Activated CD4-positive, alpha-beta T cell treated with anti-CD3 and anti-CD28 coated beads for 48 hours (primary cell): ENCODE data around the gene CARD10.
A peak's percentile ranks its signal among the peaks of the same experiment; 100 is the strongest.

Experiments
- DNase-seq: peaks from one replicate; pipeline ENCODE4 v3.0.0-alpha.2; 2020

The CARD10 gene

DNA sequence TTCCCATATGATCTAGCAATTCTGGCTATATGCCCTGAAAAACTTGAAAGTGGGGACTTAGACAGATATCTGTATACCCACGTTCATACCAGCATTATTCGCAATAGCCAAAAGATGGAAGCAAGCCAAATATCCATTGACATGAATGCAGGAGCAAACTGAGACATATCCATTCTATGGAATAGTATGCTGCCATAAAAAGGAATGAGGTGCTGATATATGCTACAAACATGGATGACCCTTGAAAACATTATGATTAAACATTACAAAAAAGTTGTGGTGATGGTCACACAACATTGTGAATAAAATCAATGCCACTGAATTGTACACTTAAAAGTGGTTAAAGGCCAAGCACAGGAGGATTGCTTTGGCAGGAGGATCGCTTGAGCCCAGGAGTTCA is 58.5 kb downstream of the CARD10 start:
- DNase-seq: no peak

DNA sequence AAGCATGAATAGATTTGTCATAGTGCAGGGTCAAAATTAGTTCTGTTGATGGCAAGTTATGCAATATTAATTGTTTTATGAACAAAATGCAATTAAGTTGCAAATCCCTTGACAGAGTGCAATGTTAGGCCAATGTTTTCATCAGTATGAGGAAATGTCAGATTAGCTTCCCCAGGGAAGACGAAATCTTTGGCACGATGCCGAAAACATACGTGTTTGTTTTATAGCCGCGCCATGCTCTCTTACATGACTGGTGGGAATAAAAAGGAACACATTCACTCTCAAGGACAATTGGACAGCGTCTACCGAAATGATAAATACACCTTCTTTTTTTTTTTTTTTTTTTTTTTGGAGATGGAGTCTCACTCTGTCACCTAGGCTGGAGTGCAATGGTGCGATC is 60.0 kb downstream of the CARD10 start:
- no peak for DNase-seq

DNA sequence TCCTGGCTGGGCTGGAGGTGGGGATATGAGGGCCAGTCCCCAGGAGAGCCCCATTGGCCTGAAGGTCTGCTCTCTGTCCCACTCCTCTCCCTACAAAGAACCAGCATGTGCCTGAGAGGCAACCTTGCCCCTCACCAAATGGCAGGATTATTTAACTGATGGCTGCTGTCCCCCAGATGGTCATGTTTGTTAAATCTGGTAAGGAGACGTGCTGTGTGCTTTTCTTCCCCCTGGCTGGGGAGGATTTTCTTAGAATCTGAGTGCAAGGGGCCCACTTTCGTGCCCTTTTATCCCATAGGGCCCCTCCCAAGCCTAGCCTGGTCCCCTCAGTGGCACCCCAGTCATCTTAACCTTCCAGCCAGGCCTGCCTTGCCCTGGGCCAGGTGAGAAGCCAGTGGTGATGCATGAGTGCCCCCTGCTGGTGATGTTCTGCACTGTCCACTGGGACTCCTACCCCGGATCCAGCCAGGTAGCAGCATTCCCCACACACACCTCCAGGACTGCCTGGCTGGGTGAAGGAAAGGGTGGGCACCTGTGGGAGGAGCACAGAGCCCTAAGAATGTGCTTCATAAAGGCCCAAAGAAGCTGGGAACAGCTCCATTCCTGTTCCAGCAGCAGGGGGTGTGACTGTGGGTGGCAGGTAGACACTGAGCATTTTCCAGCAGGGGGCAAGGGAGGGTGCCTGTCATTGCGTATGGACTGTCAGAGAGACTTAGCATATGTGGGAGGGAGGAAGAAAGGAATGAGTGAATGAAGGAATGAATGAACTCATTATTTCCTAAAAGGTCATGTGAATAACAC is 61.9 kb downstream of the CARD10 start:
- peak; percentile 92 for DNase-seq

DNA sequence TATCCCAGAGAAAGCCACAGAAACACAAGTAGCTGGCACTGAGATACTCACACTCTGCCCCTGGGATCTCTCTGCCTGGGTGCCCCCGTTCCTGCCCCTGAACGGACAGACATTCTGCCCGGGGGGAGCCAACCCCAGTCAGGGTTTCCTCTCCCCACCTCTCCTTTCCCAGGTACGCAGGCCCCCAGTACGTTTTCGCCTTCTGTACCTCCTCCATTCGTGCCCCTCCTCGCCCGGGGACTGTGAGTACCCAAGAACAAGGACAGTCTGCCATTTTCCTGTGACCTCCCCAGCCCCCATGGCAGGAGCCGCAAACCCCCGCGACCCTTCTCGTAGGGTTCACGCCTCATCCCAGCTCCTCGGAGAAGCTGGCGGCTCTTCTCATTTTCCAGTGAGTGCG is 62.9 kb downstream of the CARD10 start:
- no peak for DNase-seq

DNA sequence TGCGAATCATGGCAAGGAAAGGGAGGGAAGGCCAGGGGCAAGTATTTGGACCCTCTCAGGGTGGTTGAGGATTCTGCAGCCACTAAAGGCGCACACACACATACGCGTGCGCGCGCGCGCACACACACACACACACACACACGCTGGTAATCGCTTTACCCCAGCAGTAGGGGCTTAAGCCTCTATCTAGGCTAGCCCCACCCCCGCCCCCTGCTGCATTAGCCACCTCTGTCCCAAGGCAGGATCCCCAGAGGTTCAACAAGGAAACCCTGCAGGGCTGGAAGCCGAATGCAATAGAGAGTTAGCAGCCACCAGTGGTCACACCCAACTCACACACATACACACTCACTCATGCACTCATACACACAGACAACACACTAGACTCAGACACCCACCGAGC is 63.3 kb downstream of the CARD10 start:
- DNase-seq: no peak

DNA sequence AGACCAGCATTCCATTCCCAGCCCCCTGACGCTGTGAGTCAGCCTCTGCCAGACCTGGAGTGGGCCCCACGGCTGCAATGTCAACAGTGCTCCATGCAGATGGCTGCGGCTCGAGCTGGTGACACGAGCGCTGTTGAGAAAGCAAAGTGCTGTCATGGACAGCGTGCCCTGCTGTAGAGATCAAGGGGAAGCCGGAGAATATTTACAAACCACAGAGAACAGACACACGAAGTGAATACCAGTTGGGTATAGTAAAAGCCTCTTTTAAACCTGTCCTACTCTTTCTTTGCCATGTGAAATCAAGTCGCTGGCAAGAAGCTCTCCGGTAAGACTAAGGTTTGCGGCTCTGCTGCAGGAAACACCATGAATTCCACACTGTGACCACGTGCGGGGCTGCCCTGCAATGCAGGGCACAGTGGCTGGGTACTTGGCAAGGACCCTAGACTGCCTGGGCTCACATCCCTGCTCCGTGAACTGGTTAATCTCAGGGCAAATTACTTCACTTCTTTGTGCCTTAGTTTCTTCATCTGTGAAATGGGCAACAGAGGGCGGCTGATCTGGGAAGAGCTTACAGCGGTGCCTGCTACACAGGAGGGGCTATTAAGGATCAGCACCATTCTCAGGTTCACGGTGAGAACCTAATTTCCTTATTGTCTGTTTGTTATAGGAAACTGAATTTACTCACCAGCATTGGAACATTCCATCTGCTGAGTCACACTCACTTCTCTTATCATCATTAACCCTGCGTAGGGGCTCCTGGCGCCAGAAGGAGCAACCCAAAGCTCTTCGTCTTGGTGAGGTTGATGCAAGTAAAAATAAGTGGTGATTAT is 64.1 kb downstream of the CARD10 start:
- no peak for DNase-seq

DNA sequence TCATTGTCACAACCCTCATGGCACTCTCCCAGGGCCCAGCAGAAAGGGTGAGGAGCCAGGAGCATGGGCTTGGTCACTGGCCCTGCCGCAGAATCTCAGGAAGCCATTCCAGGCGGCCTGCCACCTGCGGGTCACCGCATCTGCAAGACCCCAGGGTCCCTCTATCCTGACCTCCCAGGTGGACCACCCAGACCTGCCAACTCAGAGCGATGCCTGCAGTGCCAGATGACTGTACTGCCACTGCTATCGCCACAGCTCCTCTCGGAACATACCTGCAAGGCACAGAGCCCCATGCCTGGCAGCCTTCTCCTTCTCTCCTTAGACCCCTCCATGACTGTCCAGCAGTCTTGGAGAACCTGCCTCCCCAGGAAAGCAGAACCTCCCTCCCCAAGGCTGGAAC is 65.5 kb downstream of the CARD10 start:
- no peak for DNase-seq

DNA sequence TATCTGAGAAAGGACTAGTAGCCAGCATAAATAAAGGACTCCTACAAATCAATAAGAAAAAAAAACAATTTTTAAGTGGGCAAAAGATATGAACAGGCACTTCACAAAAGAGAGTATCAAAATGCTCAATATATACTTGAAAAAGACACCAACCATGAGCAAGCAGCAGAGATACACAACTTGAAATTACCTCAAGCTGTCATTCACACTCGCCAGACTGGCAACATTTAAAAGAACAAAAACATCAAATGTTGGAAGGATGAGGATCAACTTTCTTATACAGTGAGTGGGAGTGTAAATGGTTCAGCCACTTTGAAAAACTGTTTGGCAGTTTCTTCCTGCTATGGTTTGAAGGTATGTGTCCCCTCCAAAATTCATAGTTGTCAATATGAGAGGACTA is 68.0 kb downstream of the CARD10 start:
- no peak for DNase-seq

DNA sequence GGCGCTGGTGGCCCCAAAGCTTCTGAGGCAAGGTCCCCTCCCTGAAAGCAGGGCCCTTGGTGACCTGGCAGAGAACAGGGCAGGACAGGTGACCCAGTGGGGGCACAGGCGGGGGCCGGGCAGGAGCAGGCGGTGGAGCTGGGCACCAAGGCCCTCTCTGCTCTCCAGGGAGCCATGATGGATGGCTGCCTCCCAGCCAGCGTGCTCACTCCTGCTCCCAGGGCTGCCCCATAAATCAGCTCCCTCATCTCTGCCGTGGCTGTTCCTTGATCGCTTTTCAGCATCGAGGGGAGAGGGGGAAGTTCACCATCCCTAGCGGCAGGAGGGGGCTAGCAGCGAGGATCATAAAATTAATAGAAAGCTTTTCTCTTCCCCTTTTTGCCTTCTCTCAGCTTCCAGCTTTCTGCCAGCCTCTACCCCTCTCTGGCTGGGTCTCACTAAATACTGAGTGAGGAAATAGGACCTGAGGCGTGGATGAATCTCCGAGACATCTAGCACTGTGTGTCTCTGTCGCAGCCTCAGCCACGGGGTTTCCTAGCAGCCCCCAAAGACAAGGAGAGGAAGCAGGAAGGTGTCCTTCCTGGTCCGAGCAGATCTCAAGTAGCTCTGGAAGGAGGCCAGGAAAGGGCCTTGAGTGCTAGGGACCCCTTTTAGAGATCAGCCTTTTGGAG is 69.7 kb downstream of the CARD10 start:
- DNase-seq: no peak

DNA sequence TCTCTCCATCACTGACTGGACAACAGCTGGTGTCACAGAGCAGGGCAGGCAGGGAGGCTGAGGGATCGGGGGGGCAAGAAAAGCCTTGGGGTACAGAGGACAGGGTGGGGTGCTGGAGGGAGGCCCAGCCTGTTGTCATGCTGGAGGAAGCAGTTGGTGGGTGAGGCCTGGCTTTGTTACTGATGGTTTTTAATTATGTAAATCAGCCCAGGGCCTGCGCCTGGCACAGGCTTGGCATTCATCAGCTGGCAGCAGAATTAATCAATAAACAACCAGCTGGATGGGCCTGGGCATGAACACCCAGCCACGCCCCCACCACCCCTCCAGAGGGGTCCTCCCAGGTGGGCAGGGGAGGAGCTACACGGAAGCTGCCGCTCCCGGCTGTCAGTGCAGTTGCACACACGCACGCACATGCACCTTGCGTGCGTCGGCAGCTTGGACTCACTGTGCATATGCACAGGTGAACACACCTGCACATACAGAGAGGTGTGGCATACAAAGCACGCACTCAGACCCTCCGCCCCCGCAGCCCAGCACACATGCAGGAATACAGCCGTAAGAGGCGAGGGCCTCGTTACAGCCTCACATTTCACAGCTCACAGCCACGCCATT is 70.6 kb downstream of the CARD10 start:
- DNase-seq: no peak

DNA sequence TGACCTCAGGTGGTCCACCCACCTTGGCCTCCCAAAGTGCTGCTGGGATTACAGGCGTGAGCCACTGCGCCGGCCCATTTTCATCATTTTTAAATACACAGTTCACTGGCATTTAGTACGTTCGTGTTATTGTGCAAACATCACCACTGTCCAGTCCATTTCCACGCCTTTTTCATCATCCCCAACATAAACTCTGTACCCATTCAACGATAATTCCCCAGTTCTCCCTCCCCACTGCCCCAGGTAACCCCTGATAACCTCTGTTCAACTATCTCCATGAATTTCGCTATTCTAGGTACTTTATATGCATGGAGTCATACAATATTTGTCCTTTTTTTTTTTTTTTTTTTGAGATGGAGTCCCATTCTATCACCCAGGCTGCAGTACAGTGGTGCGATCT is 73.7 kb downstream of the CARD10 start:
- no peak for DNase-seq

DNA sequence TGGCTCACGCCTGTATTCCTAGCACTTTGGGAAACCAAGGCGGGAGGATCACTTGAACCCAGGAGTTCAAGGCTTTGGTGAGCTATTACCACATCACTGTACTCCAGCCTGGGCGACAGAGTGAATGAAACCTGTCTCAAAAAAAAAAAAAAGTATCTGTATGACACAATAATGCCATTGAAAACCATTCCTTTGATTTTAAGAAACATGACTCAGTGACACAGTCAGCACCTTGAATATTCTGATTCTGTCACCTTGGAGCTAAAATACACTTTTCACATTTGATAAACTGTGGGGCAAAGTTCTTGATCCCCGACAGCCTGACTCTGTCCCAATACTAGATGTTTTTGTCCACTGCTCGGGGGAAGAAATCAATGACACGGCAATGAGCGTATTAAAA is 75.2 kb downstream of the CARD10 start:
- no peak for DNase-seq

DNA sequence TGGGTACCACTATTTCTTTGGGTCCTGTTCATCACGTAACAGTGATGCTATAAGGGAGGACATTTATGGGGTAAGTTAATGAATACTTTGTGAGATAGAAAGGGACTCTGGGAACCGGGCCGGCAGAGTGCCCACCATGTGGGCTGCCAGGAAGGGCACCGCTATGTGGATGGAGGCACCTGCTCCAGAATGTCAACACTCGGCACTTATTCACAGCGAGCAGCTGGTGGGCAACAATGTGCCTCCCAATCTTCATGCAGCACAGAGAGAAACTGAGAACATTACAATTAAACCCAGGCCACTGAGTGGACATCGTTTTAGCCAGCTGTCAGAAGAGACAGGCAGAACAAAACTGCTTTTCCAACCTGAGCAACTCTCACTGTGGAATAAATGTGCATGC is 76.1 kb downstream of the CARD10 start:
- no peak for DNase-seq

DNA sequence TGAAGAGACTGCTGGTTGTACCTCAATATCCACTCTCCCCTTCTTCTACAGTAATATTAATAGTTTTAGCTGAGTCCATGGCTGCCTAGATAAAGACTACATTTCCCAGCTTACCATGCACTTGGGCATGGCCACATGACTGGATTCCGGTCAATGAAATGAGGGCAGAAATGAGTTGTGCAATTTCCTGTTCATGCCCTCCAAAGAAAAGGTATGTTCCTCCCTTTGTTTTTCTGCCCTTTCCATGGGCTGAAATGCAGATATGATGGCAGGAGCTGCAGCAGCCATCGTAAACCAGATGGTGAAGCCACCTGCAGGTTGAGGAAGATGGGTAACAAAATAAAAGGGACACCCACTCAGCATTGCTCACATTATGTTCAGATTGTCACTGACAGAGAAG is 76.7 kb downstream of the CARD10 start:
- no peak for DNase-seq

DNA sequence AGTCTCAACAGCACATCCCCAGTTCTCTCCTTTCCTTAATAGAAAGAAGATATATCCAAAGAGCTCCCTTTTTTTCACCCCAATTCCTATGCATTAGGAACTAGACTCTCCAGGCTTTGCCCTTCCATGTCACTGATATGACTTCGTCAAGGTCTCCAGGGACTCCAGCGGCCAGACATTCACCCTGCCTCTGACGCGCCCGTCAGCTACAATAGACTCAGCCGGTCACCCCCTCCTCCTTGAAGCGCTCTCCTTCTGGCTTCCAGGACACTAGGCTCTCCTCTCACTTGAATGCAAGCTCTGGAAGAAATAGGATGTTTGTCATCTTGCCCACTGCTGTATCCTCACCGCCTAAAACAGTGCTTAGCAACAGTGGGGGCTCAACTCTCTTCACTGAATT is 77.1 kb downstream of the CARD10 start:
- no peak for DNase-seq

DNA sequence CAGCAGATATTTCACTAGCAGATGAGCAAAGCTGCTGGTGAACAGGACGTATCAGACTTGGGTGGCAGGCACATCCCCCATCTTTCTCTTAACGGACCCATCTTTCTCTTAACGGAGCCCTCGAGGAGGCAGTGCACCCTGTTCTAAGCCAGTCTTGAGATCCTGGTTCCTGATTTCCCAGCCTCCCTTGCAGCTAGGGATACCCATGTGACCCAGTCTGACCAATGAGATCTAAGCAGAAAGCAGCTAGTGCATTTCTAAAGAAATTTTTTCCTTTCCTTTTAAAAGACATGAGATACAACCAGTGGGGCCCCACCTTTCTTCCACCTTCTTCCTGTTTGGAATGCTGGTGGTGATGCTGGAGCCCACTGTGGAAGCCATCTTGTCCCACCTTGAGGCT is 78.3 kb downstream of the CARD10 start:
- no peak for DNase-seq
